IPS-NIHi7 (cell line): Measurements from ENCODE around the gene CNGB1.
"Not testable (repeated sequence)": the region's sequence is repeated elsewhere in the genome, so short reads cannot be mapped to it uniquely, and the experiment has no call there.

Experiments used
- DNase-seq: peaks from one replicate; pipeline ENCODE4 v3.0.0; 2012; ENCODE audit warnings: mixed read lengths; ENCODE audit errors: extremely low spot score

Gene CNGB1

GRCh38 chr16:57970970-57971369 is at the start of gene CNGB1:
Gene CNGB1, minus strand, starts transcription at chr16:57971128. Its CDS starts 3,842 bp downstream, at chr16:57967286.
- DNase-seq: no peak

- DNase-seq: no peak
These were observed 49.1 kb upstream of the CNGB1 start for GRCh38 chr16:58019866-58020538.

- peak; percentile 58 for DNase-seq
These were observed 47.9 kb upstream of the CNGB1 start for GRCh38 chr16:58018803-58019202.

GRCh38 chr16:58016840-58017446 is 46.0 kb upstream of the CNGB1 start:
- no peak for DNase-seq

- DNase-seq: no peak
These were observed 42.5 kb upstream of the CNGB1 start for GRCh38 chr16:58013201-58013956.

GRCh38 chr16:58012481-58012880 is 41.6 kb upstream of the CNGB1 start:
- no peak for DNase-seq

GRCh38 chr16:58011652-58012051 is 40.7 kb upstream of the CNGB1 start:
- no peak for DNase-seq

- DNase-seq: no peak
These were observed 40.0 kb upstream of the CNGB1 start for GRCh38 chr16:58010886-58011285.

GRCh38 chr16:58009856-58010416 is 39.0 kb upstream of the CNGB1 start:
- no peak for DNase-seq

- not testable (repeated sequence) for DNase-seq
These were observed 33.8 kb upstream of the CNGB1 start for GRCh38 chr16:58004736-58005135.

GRCh38 chr16:58002936-58003335 is 32.0 kb upstream of the CNGB1 start:
- no peak for DNase-seq

GRCh38 chr16:58002416-58002800 is 31.5 kb upstream of the CNGB1 start:
- DNase-seq: no peak

GRCh38 chr16:58001781-58002415 is 31.0 kb upstream of the CNGB1 start:
- no peak for DNase-seq

GRCh38 chr16:58000706-58001676 is 30.1 kb upstream of the CNGB1 start, which contains the start of gene USB1:
Gene USB1, plus strand, starts transcription at chr16:58001407. Its CDS starts 77 bp downstream, at chr16:58001484.
- peak; percentile 96 for DNase-seq

- peak; percentile 35 for DNase-seq
These were observed 29.2 kb upstream of the CNGB1 start, which contains the start of gene ZNF319 for GRCh38 chr16:57999971-58000705. Gene ZNF319, minus strand, starts transcription at chr16:58000672. Its CDS starts 2,407 bp downstream, at chr16:57998265.

GRCh38 chr16:57999366-57999970 is 28.5 kb upstream of the CNGB1 start:
- DNase-seq: no peak

GRCh38 chr16:57998992-57999365 is 28.1 kb upstream of the CNGB1 start:
- no peak for DNase-seq

GRCh38 chr16:57998486-57998885 is 27.6 kb upstream of the CNGB1 start:
- DNase-seq: peak; percentile 30

- DNase-seq: no peak
These were observed 26.8 kb upstream of the CNGB1 start for GRCh38 chr16:57997528-57998265.
